B cell (primary cell): ENCODE measurements around the gene LENEP. TPM values are rescaled to one million over a fixed set of nuclear protein-coding genes. Genes with fewer than 3 reads are reported as not detected.

Experiments used
- ATAC-seq: fragments of 200-7000 bp; cut with Tn5 transposase; one replicate; pipeline ENCODE4 v1.10.0; 2021; ENCODE audit warnings: low read depth, mild to moderate bottlenecking, moderate number of reproducible peaks, moderate library complexity
- CTCF ChIA-PET: fragments of 350-600 bp; sonication (Branson Sonifier 250); formaldehyde crosslinking; loops from one replicate; lab custom pipeline; 2021; ENCODE audit warnings: antibody characterized with exemption, inconsistent platforms; lab: Charles Lee
- POLR2A ChIA-PET: fragments of 350-600 bp; sonication (Branson Sonifier 250); formaldehyde crosslinking; loops from one replicate; lab custom pipeline; 2021; ENCODE audit warnings: antibody characterized with exemption; lab: Charles Lee
- DNase-seq: peaks from one replicate; pipeline ENCODE4 v3.0.0; 2013
- H2AFZ ChIP-seq: 2 replicates; pipeline ENCODE4 v1.6.1; 2012; ENCODE audit warnings: mild to moderate bottlenecking, low read depth, low read length; ENCODE audit not compliant: insufficient read depth, poor library complexity, severe bottlenecking
- H3K27ac ChIP-seq, 2 donors: 1 replicate in 1 of 2; 2 replicates in 1 of 2; pipeline ENCODE4 v1.5.1; 2012 to 2013; ENCODE audit warnings: low read length in 2 of 2, mild to moderate bottlenecking in 2 of 2, moderate library complexity in 1 of 2
- H3K27me3 ChIP-seq, 4 experiments: fragments of 200-600 bp in 1 of 4; sonication (generic) in 1 of 4; replicated peaks in 1 of 4; 1 replicate in 2 of 4; 2 replicates in 2 of 4; pipeline versions ENCODE4 v1.6.1 to v1.7.0; 2013 to 2016; ENCODE audit warnings: low read length in 3 of 4, mild to moderate bottlenecking in 2 of 4, mixed read lengths in 1 of 4, moderate library complexity in 1 of 4; ENCODE audit not compliant: insufficient read depth in 4 of 4, control insufficient read depth in 3 of 4; ENCODE audit errors: control extremely low read depth in 1 of 4
- H3K36me3 ChIP-seq, 2 experiments: replicated peaks in 1 of 2; 1 replicate in 1 of 2; 2 replicates in 1 of 2; pipeline versions ENCODE4 v1.6.1 to v1.7.1; 2013; ENCODE audit warnings: low read length in 1 of 2; ENCODE audit not compliant: insufficient read depth in 2 of 2, control insufficient read depth in 1 of 2; ENCODE audit errors: control extremely low read depth in 1 of 2, extremely low read depth in 1 of 2
- H3K4me1 ChIP-seq, 2 donors: fragments of 200-600 bp in 1 of 2; sonication (generic) in 1 of 2; 1 replicate in 1 of 2; 2 replicates in 1 of 2; pipeline versions ENCODE4 v1.5.1 to v1.6.1; 2013 to 2017; ENCODE audit warnings: low read length in 2 of 2; ENCODE audit not compliant: control insufficient read depth in 2 of 2, insufficient read depth in 2 of 2
- H3K4me2 ChIP-seq: replicated peaks from 2 replicates; pipeline ENCODE3; 2012; ENCODE audit warnings: mild to moderate bottlenecking, low read depth, low read length; ENCODE audit not compliant: poor library complexity, severe bottlenecking
- H3K4me3 ChIP-seq, 5 experiments: fragments of 200-600 bp in 1 of 5; sonication (generic) in 1 of 5; 1 replicate in 3 of 5; 2 replicates in 2 of 5; pipeline versions ENCODE4 v1.5.1 to v1.7.0; 2011 to 2016; ENCODE audit warnings: low read length in 4 of 5, mild to moderate bottlenecking in 4 of 5, low read depth in 2 of 5, control low read depth in 1 of 5, moderate library complexity in 1 of 5; ENCODE audit not compliant: insufficient read depth in 1 of 5; ENCODE audit errors: control extremely low read depth in 1 of 5, extremely low read depth in 1 of 5
- H3K79me2 ChIP-seq: fragments of 200-600 bp; sonication (generic); one replicate; pipeline ENCODE4 v1.6.0; 2016; ENCODE audit warnings: low read length; ENCODE audit not compliant: control insufficient read depth, insufficient read depth
- H3K9ac ChIP-seq: fragments of 200-600 bp; sonication (generic); 2 replicates; pipeline ENCODE4 v1.6.1; 2017; ENCODE audit warnings: mild to moderate bottlenecking, low read length, moderate library complexity
- H3K9me3 ChIP-seq, 3 donors: one replicate each; pipeline versions ENCODE4 v1.6.1 to v1.7.1; 2013; ENCODE audit warnings: low read length in 2 of 3; ENCODE audit not compliant: control insufficient read depth in 2 of 3, insufficient read depth in 1 of 3; ENCODE audit errors: control extremely low read depth in 1 of 3
- H4K20me1 ChIP-seq: 2 replicates; pipeline ENCODE4 v1.6.0; 2012; ENCODE audit warnings: mild to moderate bottlenecking, low read length; ENCODE audit not compliant: insufficient read depth, control insufficient read depth, poor library complexity, severe bottlenecking
- H3K27ac Mint-ChIP-seq: one replicate; pipeline ENCODE4 v1.8.0; 2021; ENCODE audit warnings: mixed read lengths
- H3K27me3 Mint-ChIP-seq: one replicate; pipeline ENCODE4 v1.8.0; 2021; ENCODE audit warnings: mixed read lengths
- H3K4me1 Mint-ChIP-seq: one replicate; pipeline ENCODE4 v1.8.0; 2021; ENCODE audit warnings: mixed read lengths
- H3K4me3 Mint-ChIP-seq: one replicate; pipeline ENCODE4 v1.8.0; 2021; ENCODE audit warnings: mixed read lengths
- H3K9me3 Mint-ChIP-seq: one replicate; pipeline ENCODE4 v1.8.0; 2022; ENCODE audit warnings: mixed read lengths; ENCODE audit not compliant: insufficient read depth
- EZH2 ChIP-seq: IDR thresholded peaks from 2 replicates; pipeline ENCODE4 v1.6.1; 2012; ENCODE audit warnings: borderline replicate concordance, low read depth, mild to moderate bottlenecking, moderate library complexity, low read length; ENCODE audit not compliant: insufficient read depth, poor library complexity, severe bottlenecking
- WGBS: methylation state at CpG from one replicate; pipeline ENCODE4 v1.1.5; 2013; ENCODE audit warnings: missing lambda C conversion rate; ENCODE audit not compliant: insufficient coverage; 5-methylcytosine and 5-hydroxymethylcytosine counted together
- intact Hi-C: fragments of 100-400 bp; cut with micrococcal nuclease; formaldehyde crosslinking; loops from one replicate; pipeline ENCODE4 v1.10.0; 2022
- polyA plus RNA-seq: library from polyadenylated mRNA; depleted of rRNA; stranded (reverse); fragments of >200 nt; gene quantifications from 2 replicates; pipeline ENCODE4 v1.2.3, GENCODE V29; 2012
- total RNA-seq, 2 donors: library from RNA; stranded (reverse); fragments of 120-200 nt in 1 of 2; gene quantifications; 1 replicate in 1 of 2; 2 replicates in 1 of 2; pipeline versions ENCODE4 v1.2.3 to v1.2.4, GENCODE V29; 2013 to 2022
- TF ChIP-seq, protein P1 (sequence below): fragments of 200-600 bp; IDR thresholded peaks from one replicate; pipeline ENCODE4 v1.8.0; 2022; ENCODE audit warnings: antibody characterized with exemption, mild to moderate bottlenecking

LENEP gene
- total and polyA plus RNA-seq, 2 donors (not counting 1 experiment from before 2014, with no cell fraction given): 2.0 TPM; not detected in 1

DNA sequence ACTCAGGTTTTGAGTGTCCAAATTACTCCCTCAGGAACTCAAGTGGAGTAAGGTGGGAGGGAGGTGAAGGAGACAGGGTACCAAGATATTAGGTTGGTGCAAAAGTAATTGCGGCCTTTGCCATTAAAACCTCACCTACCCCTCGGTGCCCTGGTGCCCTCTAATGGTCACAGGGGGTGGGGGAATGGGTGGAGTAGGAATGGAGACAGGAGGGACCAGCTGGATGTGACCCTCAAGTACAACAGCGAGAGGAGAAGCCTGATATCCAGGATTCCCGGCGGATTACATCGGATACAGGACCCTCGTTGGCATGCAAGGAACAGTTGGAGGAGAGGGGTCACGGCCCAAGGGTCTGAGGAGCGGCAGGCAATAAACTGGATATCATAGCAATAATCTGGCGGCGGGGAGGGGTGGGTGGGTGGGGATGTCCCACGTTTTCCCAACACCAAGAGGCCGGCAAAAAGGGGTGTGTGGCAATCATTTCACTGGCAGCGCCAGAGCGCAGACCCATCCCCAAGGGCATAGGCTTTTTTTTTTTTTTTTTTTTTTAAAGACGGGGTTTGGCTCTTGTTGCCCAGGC, 4.9 kb downstream of the LENEP start:
- ATAC-seq (no peak), DNase-seq (no peak)
- H3K79me2 ChIP-seq: peaks cover 14% of the 10 kb centered on the region
- H2AFZ ChIP-seq: no peak overlapping the region
- H3K36me3 ChIP-seq: no peaks in the 10 kb centered on the region
- H3K4me3 ChIP-seq: no peak overlapping the region
- peak overlapping the region; percentile 17 for H3K27ac Mint-ChIP-seq
- no peaks in the 10 kb centered on the region for H3K9me3 Mint-ChIP-seq
- POLR2A ChIA-PET: interaction anchor here (0.7 to 7.4 kb wide), 8 partner anchors 10 to 139 kb away, joined by 3 to 74 read pairs (median 6); partner anchors contain the start of genes CKS1B, FLAD1 and PYGO2
- H3K9me3 ChIP-seq: no peaks in the 10 kb centered on the region
- H4K20me1 ChIP-seq: no peaks in the 10 kb centered on the region
- intact Hi-C loops: no loop called here
- TF ChIP-seq, protein P1, sequence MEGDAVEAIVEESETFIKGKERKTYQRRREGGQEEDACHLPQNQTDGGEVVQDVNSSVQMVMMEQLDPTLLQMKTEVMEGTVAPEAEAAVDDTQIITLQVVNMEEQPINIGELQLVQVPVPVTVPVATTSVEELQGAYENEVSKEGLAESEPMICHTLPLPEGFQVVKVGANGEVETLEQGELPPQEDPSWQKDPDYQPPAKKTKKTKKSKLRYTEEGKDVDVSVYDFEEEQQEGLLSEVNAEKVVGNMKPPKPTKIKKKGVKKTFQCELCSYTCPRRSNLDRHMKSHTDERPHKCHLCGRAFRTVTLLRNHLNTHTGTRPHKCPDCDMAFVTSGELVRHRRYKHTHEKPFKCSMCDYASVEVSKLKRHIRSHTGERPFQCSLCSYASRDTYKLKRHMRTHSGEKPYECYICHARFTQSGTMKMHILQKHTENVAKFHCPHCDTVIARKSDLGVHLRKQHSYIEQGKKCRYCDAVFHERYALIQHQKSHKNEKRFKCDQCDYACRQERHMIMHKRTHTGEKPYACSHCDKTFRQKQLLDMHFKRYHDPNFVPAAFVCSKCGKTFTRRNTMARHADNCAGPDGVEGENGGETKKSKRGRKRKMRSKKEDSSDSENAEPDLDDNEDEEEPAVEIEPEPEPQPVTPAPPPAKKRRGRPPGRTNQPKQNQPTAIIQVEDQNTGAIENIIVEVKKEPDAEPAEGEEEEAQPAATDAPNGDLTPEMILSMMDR: no peak
- TF ChIP-seq EZH2: no peak
- 100% methylated on average over 1 of the region's 16 CpGs for WGBS
- H3K27me3 Mint-ChIP-seq: no peaks in the 10 kb centered on the region
- H3K4me1 ChIP-seq: peaks cover 11 to 17% of the 10 kb centered on the region in 2 donors
- no peak overlapping the region for H3K27ac ChIP-seq
- H3K4me1 Mint-ChIP-seq: peaks cover 23% of the 10 kb centered on the region
- H3K9ac ChIP-seq: no peak overlapping the region
- CTCF ChIA-PET: interaction anchor here (0.6 to 18.4 kb wide), 20 partner anchors 10 to 953 kb away, joined by 3 to 295 read pairs (median 6); partner anchors contain the start of genes CKS1B, FLAD1, PBXIP1 and PMVK
- H3K4me3 Mint-ChIP-seq: peak overlapping the region; percentile 26
- H3K4me2 ChIP-seq: peak overlapping the region; percentile 97
- H3K27me3 ChIP-seq: no peaks in the 10 kb centered on the region
